ENCODE data around the gene NAA80. TPM values are rescaled to one million over a fixed set of nuclear protein-coding genes. Genes with fewer than 3 reads are reported as not detected.
A peak's percentile ranks its signal among the peaks of the same experiment; 100 is the strongest.
"Not testable (repeated sequence)": the region's sequence is repeated elsewhere in the genome, so short reads cannot be mapped to it uniquely, and the experiment has no call there.

Gene NAA80
- total RNA-seq, 1 donor from 2014 or later, result 5.6 TPM

DNA sequence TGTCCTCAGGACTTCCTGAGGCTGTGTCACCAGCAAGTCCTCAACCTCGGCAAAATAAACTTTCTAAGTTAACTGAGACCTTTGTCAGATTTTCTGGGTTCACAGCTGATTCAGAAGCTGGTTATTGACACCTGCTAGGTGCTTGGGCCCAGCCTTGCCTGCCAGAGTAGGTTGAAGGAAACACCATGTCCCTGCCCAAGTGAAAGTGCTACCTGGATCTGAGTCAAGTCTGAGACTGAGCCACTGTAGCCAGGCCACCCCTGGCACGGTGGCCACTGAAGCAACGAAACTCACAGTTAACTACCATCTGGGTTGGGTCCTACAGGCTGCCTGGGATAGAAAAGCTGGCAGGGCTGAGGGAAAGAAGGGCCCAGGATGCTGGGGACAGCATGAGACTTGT lies 15.1 kb upstream of the NAA80 start:
- no peak for DNase-seq

- DNase-seq, result not testable (repeated sequence)
Observed at GRCh38 chr3:50312041-50312440, 12.8 kb upstream of the NAA80 start.

DNA sequence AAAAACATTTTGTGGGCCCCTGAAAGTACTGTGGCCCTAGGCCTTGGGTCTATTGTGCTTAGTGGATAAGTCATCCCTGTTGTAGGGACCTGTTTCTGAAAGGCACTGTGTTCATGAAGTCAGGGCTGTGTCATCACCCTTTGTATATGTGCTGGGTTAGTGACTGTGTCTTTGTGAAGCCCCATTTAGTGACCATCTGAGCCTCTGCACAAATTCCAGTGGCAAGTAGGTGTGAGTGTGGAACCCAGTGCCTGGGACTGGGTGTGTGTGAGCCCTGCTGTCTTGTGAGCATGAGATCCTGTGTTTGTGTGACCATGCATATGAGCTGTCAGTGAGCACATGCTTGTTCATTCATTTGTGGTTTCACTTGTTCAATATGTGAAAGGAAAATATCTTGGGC lies 5.4 kb upstream of the NAA80 start:
- DNase-seq, result no peak

GRCh38 chr3:50303013-50303815 lies 4.0 kb upstream of the NAA80 start, which contains the start of gene HYAL1:
Gene HYAL1, minus strand, starts transcription at chr3:50303574. Its CDS starts 618 bp downstream, at chr3:50302956.
- DNase-seq, result no peak

DNA sequence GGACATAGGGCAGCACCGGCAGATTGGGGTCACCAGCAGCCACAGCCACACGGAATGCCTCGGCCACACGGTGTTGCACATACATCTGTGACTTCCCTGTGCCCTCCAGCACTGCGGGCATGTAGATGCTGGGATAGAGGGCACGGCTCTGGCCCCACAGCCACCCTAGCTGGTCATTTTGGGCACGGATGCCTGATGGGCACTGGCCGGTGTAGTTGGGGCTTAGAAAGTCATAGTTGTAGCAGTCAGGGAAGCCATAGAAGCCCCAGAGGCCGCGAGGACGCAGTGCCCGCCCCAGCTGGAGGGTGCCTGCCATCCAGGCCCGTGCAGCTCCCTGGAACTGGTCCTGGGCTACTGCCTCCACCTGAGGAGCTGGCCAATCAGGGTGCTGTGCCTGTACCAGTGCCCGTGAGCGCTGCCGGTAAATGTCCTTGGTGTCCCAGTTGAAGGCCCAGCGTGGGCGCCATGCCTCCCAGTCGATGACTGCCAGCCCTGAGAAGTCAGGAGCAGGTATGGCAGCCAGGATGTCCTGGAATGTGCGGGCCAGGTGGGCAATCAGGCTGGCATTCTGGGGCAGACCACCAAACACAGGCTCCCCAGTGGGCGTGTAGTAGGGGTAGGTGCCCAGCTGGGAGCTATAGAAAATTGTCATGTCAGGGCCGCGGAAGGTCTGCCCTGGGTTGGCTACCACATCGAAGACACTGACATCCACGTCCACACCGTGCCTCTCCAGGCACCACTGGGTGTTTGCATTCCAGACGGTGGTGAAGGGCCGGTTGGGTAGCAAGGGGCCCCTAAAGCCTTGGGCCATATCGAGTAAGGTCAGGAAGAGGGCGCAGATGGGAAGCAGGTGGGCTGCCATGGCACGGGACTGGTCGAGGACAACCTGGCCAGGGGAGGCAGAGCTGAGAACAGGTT lies 3.1 kb upstream of the NAA80 start:
- DNase-seq, result no peak

GRCh38 chr3:50300681-50301254 lies 1.6 kb upstream of the NAA80 start:
- DNase-seq, result no peak

GRCh38 chr3:50299929-50300680 lies 900 bp upstream of the NAA80 start:
- DNase-seq, result peak; percentile 42

DNA sequence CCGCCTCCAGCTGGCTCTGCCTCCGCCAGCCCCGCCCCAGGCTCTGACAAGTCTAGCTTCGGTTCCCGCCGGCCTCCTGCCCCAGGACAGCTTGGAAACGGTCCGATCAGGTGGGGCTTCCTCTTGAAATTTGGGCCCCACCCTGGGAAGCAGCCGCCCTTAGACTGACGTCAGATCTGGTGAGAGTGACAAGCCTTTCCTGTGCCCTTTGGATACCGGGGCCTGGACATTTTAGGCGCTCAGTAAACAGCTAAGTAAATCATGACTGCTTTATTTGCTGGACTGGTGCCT lies 378 bp upstream of the NAA80 start:
- DNase-seq, result no peak

DNA sequence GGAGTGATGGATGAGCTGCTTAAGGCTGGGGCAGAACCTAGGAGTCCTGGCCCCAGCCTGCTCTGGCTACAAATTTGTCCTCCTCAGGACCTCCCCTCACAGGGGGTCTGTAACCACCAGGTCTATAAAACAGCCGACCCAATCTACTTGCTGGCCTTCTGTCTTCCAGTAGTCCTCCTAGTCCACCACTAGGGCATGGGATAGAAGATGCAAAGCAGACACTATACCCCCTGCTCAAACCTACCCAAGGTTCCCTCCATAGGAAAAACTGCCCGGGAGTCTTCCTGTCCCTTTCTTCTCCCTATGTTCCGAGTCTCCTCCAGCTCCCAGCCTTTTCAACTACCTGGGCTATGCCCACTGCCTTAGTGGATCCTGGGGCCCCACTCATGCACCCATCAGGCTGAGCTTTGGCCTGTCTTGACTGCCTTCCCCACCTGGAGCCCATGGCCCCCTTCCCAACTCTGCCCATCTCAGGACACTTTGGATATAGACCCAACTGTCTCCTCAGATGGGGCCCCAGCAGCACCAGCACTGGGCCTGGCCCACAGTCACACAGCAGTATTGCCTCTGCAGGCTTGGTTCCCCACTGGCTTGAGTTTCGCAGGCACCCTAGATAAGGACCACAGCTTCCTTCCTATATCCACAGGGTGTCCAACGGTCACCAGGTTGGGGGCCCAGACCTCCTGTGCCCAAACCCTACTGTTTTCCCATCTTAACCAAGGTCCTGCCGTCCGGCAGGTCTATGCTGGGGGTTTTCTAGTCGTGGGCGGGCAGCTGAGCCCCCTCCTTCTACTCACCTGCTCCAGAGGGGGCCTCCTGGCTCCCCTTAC lies 1.1 kb downstream of the NAA80 start:
- DNase-seq, result no peak

GRCh38 chr3:50297384-50297775 lies 1.8 kb downstream of the NAA80 start:
- no peak for DNase-seq

DNA sequence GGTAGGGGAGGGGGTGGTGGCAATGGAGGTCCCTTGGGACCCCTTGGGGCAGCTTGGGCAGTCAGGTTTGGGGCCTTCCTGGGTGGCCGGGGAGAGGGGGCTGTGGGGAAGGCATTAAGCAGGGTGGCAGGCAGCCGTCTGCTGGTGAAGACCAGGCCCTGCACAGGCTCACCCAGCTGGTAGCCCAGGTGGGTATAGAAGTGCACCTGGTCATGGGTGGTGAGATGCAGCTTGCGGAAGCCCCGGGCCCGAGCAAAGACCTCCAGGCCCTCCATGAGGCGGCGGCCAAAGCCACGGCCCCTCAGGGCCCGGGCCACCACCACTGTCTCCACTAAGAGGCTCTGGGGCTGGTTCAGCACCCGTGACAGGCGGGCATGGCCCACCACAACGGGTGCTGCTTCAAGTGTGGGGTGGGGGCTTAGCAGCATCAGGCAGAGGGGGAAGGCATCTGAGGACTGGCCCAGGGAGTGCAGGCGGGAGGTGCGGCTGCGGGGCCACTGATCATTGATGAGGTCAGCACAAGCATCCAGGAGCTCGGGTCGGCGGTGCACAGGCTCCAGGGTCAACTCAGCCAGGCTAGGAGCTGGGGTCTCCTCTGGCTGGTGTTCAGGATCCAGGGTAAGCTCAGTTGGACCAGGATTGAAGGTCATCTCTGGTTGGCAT lies 2.4 kb downstream of the NAA80 start:
- DNase-seq, result no peak

DNA sequence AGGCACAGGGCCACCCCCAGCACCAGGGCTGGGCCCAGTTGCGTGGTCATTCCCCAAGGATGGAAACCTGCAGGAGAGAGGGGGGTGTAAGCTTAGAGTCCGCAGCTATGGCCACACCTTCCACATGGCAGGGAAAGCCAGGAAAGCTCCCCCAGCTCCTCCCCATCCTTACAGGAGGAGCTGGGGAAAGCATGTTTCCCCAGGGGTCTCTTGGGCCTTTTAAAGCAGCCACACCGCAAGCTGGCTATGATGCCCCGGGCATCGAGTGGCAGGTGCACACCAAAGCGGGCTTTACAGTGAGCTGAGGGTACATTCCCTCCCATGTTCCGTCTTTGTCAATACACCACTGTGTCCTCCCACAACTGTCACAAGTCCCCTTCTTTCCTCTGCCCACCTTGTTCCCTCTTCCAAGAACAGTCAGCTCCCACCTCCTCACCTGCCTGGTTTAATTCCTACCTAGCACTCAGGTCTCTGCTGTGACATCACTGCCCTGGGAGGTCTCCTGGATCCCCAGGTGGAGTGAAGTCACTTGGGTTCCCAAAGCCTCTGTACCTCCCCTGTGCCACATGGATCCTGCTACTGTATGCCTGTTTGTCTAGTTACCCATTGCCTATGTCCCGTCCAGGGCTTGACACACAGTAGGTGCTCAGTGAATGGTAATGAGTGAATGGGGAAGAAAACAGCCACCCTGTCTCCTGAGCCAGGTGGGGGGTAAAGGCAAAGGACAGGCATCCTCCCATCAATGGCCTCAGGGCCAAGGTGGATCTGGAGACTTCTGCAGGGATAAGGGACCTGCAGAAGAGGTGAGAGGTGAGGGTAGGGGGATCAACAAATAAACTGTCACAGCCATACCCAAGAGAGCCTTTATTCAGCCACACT lies 3.4 kb downstream of the NAA80 start:
- DNase-seq, result no peak

GRCh38 chr3:50294492-50295403 lies 4.5 kb downstream of the NAA80 start:
- DNase-seq, result no peak

DNA sequence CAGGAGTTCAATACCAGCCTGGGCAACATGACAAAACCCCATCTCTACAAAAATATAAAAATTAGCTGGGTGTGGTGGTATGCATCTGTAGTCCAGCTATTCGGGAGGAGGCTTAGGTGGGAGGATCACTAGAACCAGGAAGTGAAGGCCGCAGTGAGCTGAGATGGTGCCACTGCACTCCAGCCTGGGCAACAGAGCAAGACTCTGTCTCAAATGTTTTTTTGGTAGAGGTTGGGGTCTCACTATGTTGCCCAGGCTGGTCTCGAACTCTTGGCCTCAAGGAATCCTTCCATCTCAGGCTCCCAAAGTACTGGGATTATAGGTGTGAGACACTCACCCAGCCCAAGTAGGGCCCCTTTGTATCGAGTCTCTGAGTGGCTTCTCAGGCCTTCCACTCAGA lies 5.1 kb downstream of the NAA80 start:
- no peak for DNase-seq

DNA sequence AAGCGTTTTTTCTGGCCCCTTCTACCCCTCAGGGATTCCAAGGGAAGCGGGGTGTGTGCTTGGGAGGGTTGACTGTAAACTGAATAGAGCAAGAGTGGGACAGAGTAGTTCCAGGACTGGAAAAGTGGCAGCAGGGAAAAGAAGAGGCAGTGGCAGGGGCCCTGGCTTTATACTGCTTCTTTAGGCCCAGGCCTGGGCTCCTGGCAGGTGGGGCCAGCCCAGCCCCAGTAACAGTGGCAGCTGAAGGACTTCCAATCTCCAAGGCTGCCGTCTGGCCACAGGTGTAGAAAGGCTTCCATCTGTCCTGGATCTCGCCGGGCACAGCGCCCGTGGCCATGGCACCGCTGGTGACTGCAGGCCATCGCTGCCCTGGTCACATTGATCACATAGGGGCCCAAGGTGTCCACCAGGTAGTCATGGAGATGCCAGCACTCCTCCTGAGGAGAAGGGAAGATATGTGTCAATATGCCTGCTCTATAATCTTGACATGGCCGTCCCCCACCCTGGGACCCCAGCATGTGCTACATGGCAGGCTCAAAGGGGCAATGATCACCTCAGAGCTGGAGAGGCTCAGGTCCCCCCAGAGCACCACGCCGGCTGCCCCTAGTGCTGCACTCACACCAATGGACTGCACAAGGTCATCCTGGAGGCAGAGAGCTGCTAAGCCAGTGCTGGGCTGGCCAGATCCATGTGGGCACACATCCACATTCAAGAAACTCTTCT lies 6.0 kb downstream of the NAA80 start:
- DNase-seq, result no peak

DNA sequence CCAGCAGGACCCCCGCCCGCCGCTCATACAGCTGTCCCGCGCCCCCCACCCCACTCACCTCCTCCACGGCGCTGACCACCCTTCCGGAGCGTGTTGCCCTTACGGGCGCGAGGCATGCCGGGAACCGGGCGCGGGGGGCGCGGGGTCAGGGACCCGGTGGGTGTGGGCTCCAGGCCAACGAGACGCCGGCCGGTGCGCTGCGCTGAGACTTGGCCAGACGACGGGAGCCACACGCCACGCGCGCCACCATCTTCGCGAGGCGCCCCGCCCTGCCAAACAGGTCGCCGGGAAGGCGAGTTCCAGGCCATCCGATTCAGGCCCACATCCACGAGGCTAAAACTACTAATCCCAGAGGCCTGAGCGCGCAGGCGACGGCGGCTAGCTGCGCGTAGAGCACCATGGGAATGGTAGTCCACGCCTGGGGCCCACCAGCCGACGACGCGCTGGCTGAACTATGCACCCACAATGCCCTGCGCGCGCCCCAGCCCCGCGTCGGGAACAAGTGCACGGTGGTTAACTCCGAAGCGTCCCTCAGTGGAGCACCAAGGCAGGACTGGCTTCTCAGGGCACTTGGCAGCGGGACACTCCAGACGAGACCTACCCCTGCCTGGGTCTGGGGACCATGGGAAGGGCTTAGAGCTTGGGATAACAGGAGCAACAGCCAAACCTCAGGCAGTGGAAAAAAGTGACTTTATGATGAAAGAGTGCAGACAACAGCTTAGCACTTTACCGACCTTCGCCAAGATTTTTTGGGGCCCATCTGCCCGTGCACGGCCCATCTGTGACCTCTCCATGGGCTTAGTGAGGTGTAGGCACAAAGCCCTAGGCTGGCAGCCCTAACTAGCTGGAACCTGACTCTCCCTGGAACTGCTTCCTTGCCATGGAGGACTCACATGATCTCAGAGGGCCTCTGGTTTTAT lies 6.8 kb downstream of the NAA80 start, which contains the start of gene IFRD2:
IFRD2 (minus strand) TSS at position 271 of the 920 bp plus-strand sequence; CDS start at position 116, 155 bp downstream.
- peak; percentile 99 for DNase-seq

GRCh38 chr3:50290161-50290641 lies 9.0 kb downstream of the NAA80 start:
- DNase-seq, result no peak
